Ascending aorta (tissue), 2 donors: ENCODE data around the gene TLK2. TPM values are rescaled to one million over a fixed set of nuclear protein-coding genes. Genes with fewer than 3 reads are reported as not detected.
"Not testable (repeated sequence)": the region's sequence is repeated elsewhere in the genome, so short reads cannot be mapped to it uniquely, and the experiment has no call there.

Experiments used
- DNase-seq, 2 donors: peaks; one replicate each; pipeline ENCODE4 v3.0.0-alpha.2; 2019; ENCODE audit warnings: low spot score in 2 of 2
- H3K27ac ChIP-seq, 2 donors: fragments of 200-600 bp; sonication (generic); one replicate each; pipeline ENCODE4 v1.5.1; 2016 to 2017; ENCODE audit warnings: mild to moderate bottlenecking in 1 of 2
- H3K27me3 ChIP-seq: fragments of 200-600 bp; sonication (generic); one replicate; pipeline ENCODE4 v1.5.1; 2017
- H3K36me3 ChIP-seq, 2 donors: fragments of 200-600 bp; sonication (generic); one replicate each; pipeline ENCODE4 v1.5.1; 2016
- H3K4me1 ChIP-seq, 2 donors: fragments of 200-600 bp; sonication (generic); one replicate each; pipeline ENCODE4 v1.5.1; 2016 to 2017; ENCODE audit warnings: mild to moderate bottlenecking in 1 of 2
- H3K4me3 ChIP-seq, 2 donors: fragments of 200-600 bp; sonication (generic); one replicate each; pipeline ENCODE4 v1.5.1; 2016 to 2017; ENCODE audit warnings: mild to moderate bottlenecking in 1 of 2
- H3K9me3 ChIP-seq, 2 donors: fragments of 200-600 bp; sonication (generic); one replicate each; pipeline ENCODE4 v1.5.1; 2016
- CTCF ChIP-seq, 3 experiments: fragments of 200-600 bp in 2 of 3; fragments of 450-650 bp in 1 of 3; sonication (generic) in 2 of 3; IDR thresholded peaks; one replicate each; pipeline ENCODE4 v1.5.1; 2016 to 2019; ENCODE audit warnings: antibody characterized with exemption in 3 of 3, mild to moderate bottlenecking in 1 of 3, moderate library complexity in 1 of 3
- intact Hi-C: fragments of 100-400 bp; cut with DNase I; formaldehyde crosslinking; loops from one replicate; pipeline ENCODE4 v1.15.1; 2023
- total RNA-seq: library from RNA; depleted of rRNA; stranded (reverse); fragments of >200 nt; gene quantifications from one replicate; pipeline ENCODE4 v1.1.0, GENCODE V29; 2016

Gene TLK2
- total RNA-seq, 1 donor from 2014 or later: 11.3 TPM

GRCh38 chr17:62601471-62601870 lies 122.8 kb downstream of the TLK2 start:
- Histone ChIP-seq H3K27me3 (no peaks in the 10 kb centered on the region), H3K4me1 (no peaks in the 10 kb centered on the region), H3K4me3 (no peak overlapping the region), H3K27ac (no peak overlapping the region), H3K9me3 (no peaks in the 10 kb centered on the region), H3K36me3 (peaks cover 16 to 47% of the 10 kb centered on the region in 2 donors)
- TF ChIP-seq CTCF (IDR thresholded peaks at IDR 0.05): peak in 1 of 3 experiments; percentile 38
- DNase-seq: no peak
- intact Hi-C loops: no loop called here

- H3K9me3 ChIP-seq, H3K27me3 ChIP-seq, H3K27ac ChIP-seq, DNase-seq, H3K4me1 ChIP-seq, intact Hi-C loops, H3K4me3 ChIP-seq: not testable (repeated sequence)
- H3K36me3 ChIP-seq: peaks cover 26 to 47% of the 10 kb centered on the region in 2 donors
These were observed 125.2 kb downstream of the TLK2 start for GRCh38 chr17:62603783-62604182.

GRCh38 chr17:62605588-62605987 lies 127.0 kb downstream of the TLK2 start:
- TF ChIP-seq CTCF (IDR thresholded peaks at IDR 0.05): no peak
- Histone ChIP-seq H3K4me3 (no peak overlapping the region), H3K9me3 (no peaks in the 10 kb centered on the region), H3K27me3 (no peaks in the 10 kb centered on the region), H3K27ac (no peak overlapping the region), H3K36me3 (peaks cover 38 to 60% of the 10 kb centered on the region in 2 donors), H3K4me1 (no peaks in the 10 kb centered on the region)
- intact Hi-C loops: no loop called here
- no peak for DNase-seq

GRCh38 chr17:62611292-62611691 lies 132.7 kb downstream of the TLK2 start:
- H3K9me3 ChIP-seq: no peaks in the 10 kb centered on the region
- no peaks in the 10 kb centered on the region for H3K27me3 ChIP-seq
- TF ChIP-seq CTCF (IDR thresholded peaks at IDR 0.05): no peak
- intact Hi-C loops: no loop called here
- no peaks in the 10 kb centered on the region for H3K4me1 ChIP-seq
- H3K27ac ChIP-seq: no peak overlapping the region
- DNase-seq: no peak
- no peak overlapping the region for H3K4me3 ChIP-seq
- peaks cover 42 to 76% of the 10 kb centered on the region in 2 donors for H3K36me3 ChIP-seq

- intact Hi-C loops: no loop called here
- Histone ChIP-seq H3K4me1 (no peaks in the 10 kb centered on the region), H3K9me3 (no peaks in the 10 kb centered on the region), H3K36me3 (peaks cover 38 to 71% of the 10 kb centered on the region in 2 donors), H3K27me3 (no peaks in the 10 kb centered on the region), H3K27ac (no peak overlapping the region), H3K4me3 (no peak overlapping the region)
- DNase-seq: no peak
- TF ChIP-seq CTCF (IDR thresholded peaks at IDR 0.05): no peak
These were observed 133.1 kb downstream of the TLK2 start for GRCh38 chr17:62611728-62612127.

GRCh38 chr17:62612289-62612688 lies 133.7 kb downstream of the TLK2 start:
- H3K27me3 ChIP-seq, DNase-seq, H3K4me3 ChIP-seq, intact Hi-C loops, H3K9me3 ChIP-seq, H3K27ac ChIP-seq, H3K4me1 ChIP-seq: not testable (repeated sequence)
- peaks cover 35 to 69% of the 10 kb centered on the region in 2 donors for H3K36me3 ChIP-seq

GRCh38 chr17:62613095-62613494 lies 134.5 kb downstream of the TLK2 start:
- H3K27ac ChIP-seq, DNase-seq, H3K9me3 ChIP-seq, H3K27me3 ChIP-seq, H3K4me1 ChIP-seq, H3K4me3 ChIP-seq, intact Hi-C loops: not testable (repeated sequence)
- H3K36me3 ChIP-seq: peaks cover 29 to 61% of the 10 kb centered on the region in 2 donors
